ENCODE measurements around the gene USP21. TPM values are rescaled to one million over a fixed set of nuclear protein-coding genes. Genes with fewer than 3 reads are reported as not detected.

Gene USP21
- total and polyA plus RNA-seq, 2 of the 13 experiments (the other 11 are each of a cell fraction or from before 2014, with no cell fraction given), result 10.1 to 33.1 TPM

GRCh38 chr1:161131523-161132409 lies 27.5 kb upstream of the USP21 start (continued):
- TF ChIP-seq, protein P1, sequence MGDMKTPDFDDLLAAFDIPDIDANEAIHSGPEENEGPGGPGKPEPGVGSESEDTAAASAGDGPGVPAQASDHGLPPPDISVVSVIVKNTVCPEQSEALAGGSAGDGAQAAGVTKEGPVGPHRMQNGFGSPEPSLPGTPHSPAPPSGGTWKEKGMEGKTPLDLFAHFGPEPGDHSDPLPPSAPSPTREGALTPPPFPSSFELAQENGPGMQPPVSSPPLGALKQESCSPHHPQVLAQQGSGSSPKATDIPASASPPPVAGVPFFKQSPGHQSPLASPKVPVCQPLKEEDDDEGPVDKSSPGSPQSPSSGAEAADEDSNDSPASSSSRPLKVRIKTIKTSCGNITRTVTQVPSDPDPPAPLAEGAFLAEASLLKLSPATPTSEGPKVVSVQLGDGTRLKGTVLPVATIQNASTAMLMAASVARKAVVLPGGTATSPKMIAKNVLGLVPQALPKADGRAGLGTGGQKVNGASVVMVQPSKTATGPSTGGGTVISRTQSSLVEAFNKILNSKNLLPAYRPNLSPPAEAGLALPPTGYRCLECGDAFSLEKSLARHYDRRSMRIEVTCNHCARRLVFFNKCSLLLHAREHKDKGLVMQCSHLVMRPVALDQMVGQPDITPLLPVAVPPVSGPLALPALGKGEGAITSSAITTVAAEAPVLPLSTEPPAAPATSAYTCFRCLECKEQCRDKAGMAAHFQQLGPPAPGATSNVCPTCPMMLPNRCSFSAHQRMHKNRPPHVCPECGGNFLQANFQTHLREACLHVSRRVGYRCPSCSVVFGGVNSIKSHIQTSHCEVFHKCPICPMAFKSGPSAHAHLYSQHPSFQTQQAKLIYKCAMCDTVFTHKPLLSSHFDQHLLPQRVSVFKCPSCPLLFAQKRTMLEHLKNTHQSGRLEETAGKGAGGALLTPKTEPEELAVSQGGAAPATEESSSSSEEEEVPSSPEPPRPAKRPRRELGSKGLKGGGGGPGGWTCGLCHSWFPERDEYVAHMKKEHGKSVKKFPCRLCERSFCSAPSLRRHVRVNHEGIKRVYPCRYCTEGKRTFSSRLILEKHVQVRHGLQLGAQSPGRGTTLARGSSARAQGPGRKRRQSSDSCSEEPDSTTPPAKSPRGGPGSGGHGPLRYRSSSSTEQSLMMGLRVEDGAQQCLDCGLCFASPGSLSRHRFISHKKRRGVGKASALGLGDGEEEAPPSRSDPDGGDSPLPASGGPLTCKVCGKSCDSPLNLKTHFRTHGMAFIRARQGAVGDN (CRISPR knock-in tag; IDR thresholded peaks at IDR 0.05), result no peak; the same call in 1 of the 2 replicates
- TF ChIP-seq TARDBP (CRISPR knock-in tag; IDR thresholded peaks at IDR 0.05), result no peak
- TF ChIP-seq, protein P2, sequence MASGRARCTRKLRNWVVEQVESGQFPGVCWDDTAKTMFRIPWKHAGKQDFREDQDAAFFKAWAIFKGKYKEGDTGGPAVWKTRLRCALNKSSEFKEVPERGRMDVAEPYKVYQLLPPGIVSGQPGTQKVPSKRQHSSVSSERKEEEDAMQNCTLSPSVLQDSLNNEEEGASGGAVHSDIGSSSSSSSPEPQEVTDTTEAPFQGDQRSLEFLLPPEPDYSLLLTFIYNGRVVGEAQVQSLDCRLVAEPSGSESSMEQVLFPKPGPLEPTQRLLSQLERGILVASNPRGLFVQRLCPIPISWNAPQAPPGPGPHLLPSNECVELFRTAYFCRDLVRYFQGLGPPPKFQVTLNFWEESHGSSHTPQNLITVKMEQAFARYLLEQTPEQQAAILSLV (CRISPR knock-in tag; IDR thresholded peaks at IDR 0.05; ENCODE audit: borderline replicate concordance), result 0 out of 2 replicates have a peak, but pooled peaks have one; percentile 21
- TF ChIP-seq IRX3 (CRISPR knock-in tag; IDR thresholded peaks at IDR 0.05; ENCODE audit: borderline replicate concordance, low read depth), result 0 out of 2 replicates have a peak, but pooled peaks have one; percentile 75
- 0 out of 2 replicates have a peak, but pooled peaks have one; percentile 84 for TF ChIP-seq ARID2 (CRISPR knock-in tag; IDR thresholded peaks at IDR 0.05; ENCODE audit: borderline replicate concordance)
- peak; percentile 43 for TF ChIP-seq PCBP2 (optimal IDR thresholded peaks at IDR 0.05; ENCODE audit: low read depth, low read length, poor library complexity, severe bottlenecking)
- TF ChIP-seq EEA1 (CRISPR knock-in tag; IDR thresholded peaks at IDR 0.05; ENCODE audit: borderline replicate concordance), result 0 out of 2 replicates have a peak, but pooled peaks have one; percentile 52
- peak; percentile 70 for TF ChIP-seq ZNF780A (CRISPR knock-in tag; IDR thresholded peaks at IDR 0.05)
- TF ChIP-seq HNF4G (IDR thresholded peaks at IDR 0.05; ENCODE audit: borderline replicate concordance, low read depth, low read length), result no peak
- TF ChIP-seq HNF4G (CRISPR knock-in tag; IDR thresholded peaks at IDR 0.05; ENCODE audit: borderline replicate concordance, low read depth), result 0 out of 2 replicates have a peak, but pooled peaks have one; percentile 13
- no peak for TF ChIP-seq ATF7-NPFF (CRISPR knock-in tag; IDR thresholded peaks at IDR 0.05; ENCODE audit: low read depth)
- 0 out of 2 replicates have a peak, but pooled peaks have one; percentile 63 for TF ChIP-seq ZNF749 (CRISPR knock-in tag; IDR thresholded peaks at IDR 0.05; ENCODE audit: borderline replicate concordance)
